Mucosa of descending colon (tissue), 3 donors: Measurements from ENCODE around the gene DUSP2. TPM values are rescaled to one million over a fixed set of nuclear protein-coding genes. Genes with fewer than 3 reads are reported as not detected.
"Not testable (repeated sequence)": the region's sequence is repeated elsewhere in the genome, so short reads cannot be mapped to it uniquely, and the experiment has no call there.

Experiments
- ATAC-seq: fragments of 200-7000 bp; cut with Tn5 transposase; one replicate; pipeline ENCODE4 v1.9.1; 2020; ENCODE audit warnings: mild to moderate bottlenecking, moderate library complexity
- DNase-seq, 3 donors: peaks; one replicate each; pipeline ENCODE4 v3.0.0-alpha.2; 2020
- H3K36me3 ChIP-seq: fragments of 200-600 bp; one replicate; pipeline ENCODE4 v1.8.0; 2021; ENCODE audit warnings: low read depth, mild to moderate bottlenecking
- H3K4me1 ChIP-seq: fragments of 200-600 bp; one replicate; pipeline ENCODE4 v1.8.0; 2021; ENCODE audit warnings: low read depth, mild to moderate bottlenecking
- H3K4me3 ChIP-seq: fragments of 200-600 bp; one replicate; pipeline ENCODE4 v1.8.0; 2021; ENCODE audit warnings: mild to moderate bottlenecking
- H3K9me3 ChIP-seq: fragments of 200-600 bp; one replicate; pipeline ENCODE4 v1.8.0; 2021; ENCODE audit warnings: mild to moderate bottlenecking
- CTCF ChIP-seq: fragments of 200-600 bp; IDR thresholded peaks from one replicate; pipeline ENCODE4 v1.8.0; 2022; ENCODE audit warnings: antibody characterized with exemption, mild to moderate bottlenecking
- intact Hi-C, 2 donors: fragments of 100-400 bp; cut with DNase I in 1 of 2; cut with micrococcal nuclease in 1 of 2; formaldehyde crosslinking; loops; one replicate each; pipeline versions ENCODE4 v1.11.0 to v1.11.1; 2022; cut with DNase I, micrococcal nuclease
- total RNA-seq, 3 donors: library from RNA; stranded (reverse); fragmentation: NEBNext Ultra II Directional in 2 of 3; extraction: Animal tissue kit (Norgen Biotek cat#: 25700) in 2 of 3; gene quantifications; one replicate each; pipeline versions ENCODE4 v1.2.1 to v1.2.4, GENCODE V29; 2021 to 2023
- donor health status: DM: no; HTN: no; CAD: no; lungs with moderate emphysema.
- donor health status: DM: no; HTN: no; CAD: no.
- donor health status: DM: no; HTN: yes; CAD: no.

DUSP2 gene
- total RNA-seq, 3 donors from 2014 or later, result 1.5 to 2.3 (median 1.6) TPM

GRCh38 chr2:96167407-96168013, 22.3 kb upstream of the DUSP2 start:
- H3K9me3 ChIP-seq, result no peaks in the 10 kb centered on the region
- ATAC-seq, result peak; percentile 27
- no peak overlapping the region for H3K4me3 ChIP-seq
- H3K36me3 ChIP-seq, result no peaks in the 10 kb centered on the region
- intact Hi-C loops, result no loop called here
- no peaks in the 10 kb centered on the region for H3K4me1 ChIP-seq
- no peak for DNase-seq
- no peak for TF ChIP-seq CTCF

GRCh38 chr2:96164459-96165184, 19.4 kb upstream of the DUSP2 start:
- intact Hi-C loops, result no loop called here
- peak; percentile 70 for ATAC-seq

GRCh38 chr2:96163768-96164429, 18.7 kb upstream of the DUSP2 start:
- intact Hi-C loops, result no loop called here
- no peaks in the 10 kb centered on the region for H3K9me3 ChIP-seq
- no peak for TF ChIP-seq CTCF
- H3K4me1 ChIP-seq, result no peaks in the 10 kb centered on the region
- ATAC-seq (peak; percentile 73), DNase-seq (peak in 1 of 3 donors; percentile 82)
- no peak overlapping the region for H3K4me3 ChIP-seq
- H3K36me3 ChIP-seq, result no peaks in the 10 kb centered on the region

More at GRCh38 chr2:96164459-96165184, 19.4 kb upstream of the DUSP2 start:
- TF ChIP-seq CTCF, result no peak
- no peaks in the 10 kb centered on the region for H3K36me3 ChIP-seq
- peak in 1 of 3 donors; percentile 76 for DNase-seq
- no peak overlapping the region for H3K4me3 ChIP-seq
- H3K9me3 ChIP-seq, result no peaks in the 10 kb centered on the region
- H3K4me1 ChIP-seq, result no peaks in the 10 kb centered on the region

- no peak for ATAC-seq
- no peak for TF ChIP-seq CTCF
- Histone ChIP-seq H3K9me3 (no peaks in the 10 kb centered on the region), H3K36me3 (no peaks in the 10 kb centered on the region), H3K4me1 (no peaks in the 10 kb centered on the region), H3K4me3 (no peak overlapping the region)
- no peak for DNase-seq
- intact Hi-C loops, result no loop called here
Observed at GRCh38 chr2:96163415-96163767, 18.2 kb upstream of the DUSP2 start.

GRCh38 chr2:96161898-96162297, 16.7 kb upstream of the DUSP2 start:
- peak; percentile 64 for ATAC-seq
- peak in 1 of 3 donors; percentile 29 for DNase-seq
- H3K4me1 ChIP-seq, result no peaks in the 10 kb centered on the region
- no peak overlapping the region for H3K4me3 ChIP-seq
- no peaks in the 10 kb centered on the region for H3K36me3 ChIP-seq
- TF ChIP-seq CTCF, result no peak
- intact Hi-C loops, result no loop called here
- H3K9me3 ChIP-seq, result no peaks in the 10 kb centered on the region

- not testable (repeated sequence) for ATAC-seq
Observed at GRCh38 chr2:96160366-96160765, 15.1 kb upstream of the DUSP2 start.

More at GRCh38 chr2:96160366-96160765, 15.1 kb upstream of the DUSP2 start:
- DNase-seq, H3K4me1 ChIP-seq, H3K4me3 ChIP-seq, H3K9me3 ChIP-seq, intact Hi-C loops, H3K36me3 ChIP-seq: not testable (repeated sequence)
